CD4-positive, alpha-beta T cell treated with Interleukin-17A for 4 hours (primary cell): ENCODE measurements around the gene EFNA5.
"Not testable (repeated sequence)": the region's sequence is repeated elsewhere in the genome, so short reads cannot be mapped to it uniquely, and the experiment has no call there.

Experiments
- DNase-seq: peaks from one replicate; pipeline ENCODE4 v3.0.0-alpha.2; 2020; ENCODE audit warnings: mixed read lengths

EFNA5 gene

GRCh38 chr5:107514305-107514704 lies 156.4 kb downstream of the EFNA5 start:
- no peak for DNase-seq

GRCh38 chr5:107513337-107514085 lies 157.2 kb downstream of the EFNA5 start:
- no peak for DNase-seq

DNA sequence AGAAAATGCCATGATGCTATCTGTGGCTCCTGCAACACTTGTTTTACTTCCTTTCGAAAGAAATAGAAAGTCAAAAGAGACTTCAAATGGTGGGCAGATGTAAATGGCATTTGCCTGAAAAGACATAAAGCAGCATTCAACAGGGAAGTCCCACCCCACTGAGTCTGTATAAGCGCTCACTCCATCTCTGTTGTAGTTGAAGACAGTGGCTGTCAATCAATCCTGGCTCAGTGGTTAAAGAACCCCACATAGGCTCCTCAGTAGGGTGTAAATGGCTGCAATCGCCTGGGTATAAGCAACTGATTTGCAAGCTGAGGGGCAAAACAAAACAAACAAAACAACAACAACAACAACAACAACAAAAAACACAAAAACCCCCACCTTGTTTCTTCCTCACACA lies 158.7 kb downstream of the EFNA5 start:
- DNase-seq = no peak

DNA sequence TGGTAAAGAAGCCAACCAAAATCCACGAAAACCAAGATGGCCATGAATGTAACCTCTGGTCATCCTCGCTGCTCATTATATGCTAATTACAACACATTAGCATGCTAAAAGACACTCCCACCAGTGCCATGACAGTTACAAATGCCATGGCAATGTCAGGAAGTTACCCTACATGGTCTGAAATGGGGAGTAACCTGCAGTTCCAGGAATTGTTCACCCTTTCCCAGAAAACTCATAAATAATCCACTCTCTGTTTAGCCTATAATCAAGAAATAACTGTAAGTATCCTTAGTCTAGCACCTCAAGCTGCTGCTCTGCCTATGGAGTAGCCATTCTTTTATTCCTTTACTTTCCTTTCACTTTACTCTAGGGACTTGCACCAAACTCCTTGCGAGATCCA lies 160.6 kb downstream of the EFNA5 start:
- DNase-seq = no peak

GRCh38 chr5:107508097-107508496 lies 162.6 kb downstream of the EFNA5 start:
- DNase-seq = no peak

DNA sequence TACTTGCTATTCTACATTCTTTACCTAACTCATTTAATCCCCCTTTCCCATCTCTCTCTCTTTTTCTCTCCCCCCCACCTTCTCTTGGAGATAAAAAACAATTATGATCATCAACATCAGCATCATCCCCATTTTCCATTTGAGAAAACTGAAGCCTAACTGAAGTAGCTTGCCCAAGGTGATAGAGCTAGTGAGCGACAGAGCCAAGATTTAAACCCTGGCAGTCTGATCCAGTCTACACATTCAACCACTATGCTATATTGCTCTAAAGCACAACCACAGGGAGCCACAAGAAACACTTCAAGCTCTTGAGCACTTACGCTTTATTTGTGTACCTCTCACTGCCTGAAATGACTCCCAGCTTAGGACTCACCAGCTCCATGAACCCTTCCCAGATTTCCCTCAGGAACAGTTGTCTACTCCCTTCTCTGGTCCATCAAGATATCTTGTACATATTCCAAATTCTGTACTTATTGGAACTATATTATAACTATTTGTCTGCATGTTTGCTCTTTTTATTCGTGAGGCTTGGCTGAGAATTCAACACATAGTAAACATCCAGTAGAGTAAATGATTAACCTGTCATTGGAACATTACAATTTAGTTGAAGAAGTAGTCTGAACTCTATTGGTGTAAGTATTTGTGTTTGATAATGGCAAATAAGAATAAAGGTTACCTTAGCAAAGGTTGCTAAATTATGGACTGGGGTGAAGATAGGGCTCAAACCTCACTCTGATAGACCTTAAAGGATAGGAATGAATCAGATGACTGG lies 164.8 kb downstream of the EFNA5 start:
- DNase-seq = no peak

- no peak for DNase-seq
Measured at GRCh38 chr5:107504424-107504823, 166.3 kb downstream of the EFNA5 start.

DNA sequence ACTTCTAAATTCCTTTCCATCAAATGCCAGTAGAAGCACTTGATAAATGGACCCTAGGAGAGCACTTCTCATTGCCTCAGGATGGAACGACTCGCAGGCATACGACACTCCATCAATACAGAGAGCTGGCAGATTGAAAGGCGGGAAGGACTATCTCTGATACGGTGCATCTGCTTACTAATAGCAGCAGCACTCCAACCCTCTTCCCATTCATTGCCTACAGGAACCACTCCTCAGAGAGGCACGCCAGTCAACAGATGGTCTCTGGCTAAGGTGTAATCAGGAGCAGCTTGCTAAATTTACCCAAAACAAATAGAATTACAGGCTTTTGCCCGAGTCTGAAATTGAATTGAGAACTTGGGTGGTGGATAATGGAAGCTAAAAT lies 168.1 kb downstream of the EFNA5 start:
- no peak for DNase-seq

GRCh38 chr5:107501965-107502675 lies 168.6 kb downstream of the EFNA5 start:
- DNase-seq = no peak

GRCh38 chr5:107500840-107501239 lies 169.9 kb downstream of the EFNA5 start:
- no peak for DNase-seq

DNA sequence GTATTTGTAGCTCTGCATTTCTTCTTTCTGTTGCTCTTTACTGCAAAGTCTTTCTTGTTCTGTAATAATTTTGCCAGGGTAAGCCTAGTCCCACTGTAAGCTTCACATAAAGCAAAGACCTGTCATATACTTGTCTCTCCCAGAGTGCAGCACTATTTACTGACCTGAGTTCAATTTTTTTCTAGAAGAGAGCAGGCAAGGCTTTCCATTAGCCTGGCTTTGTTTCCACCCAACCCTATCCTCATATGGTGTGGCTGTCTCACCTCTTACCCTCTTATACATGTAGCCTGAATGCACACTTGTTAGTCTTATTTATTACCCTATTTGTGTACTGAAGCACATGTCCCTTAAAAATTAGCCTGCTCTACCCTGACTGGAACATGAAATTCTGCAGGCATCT lies 170.4 kb downstream of the EFNA5 start:
- no peak for DNase-seq

- no peak for DNase-seq
Measured at GRCh38 chr5:107499776-107500175, 171.0 kb downstream of the EFNA5 start.

DNA sequence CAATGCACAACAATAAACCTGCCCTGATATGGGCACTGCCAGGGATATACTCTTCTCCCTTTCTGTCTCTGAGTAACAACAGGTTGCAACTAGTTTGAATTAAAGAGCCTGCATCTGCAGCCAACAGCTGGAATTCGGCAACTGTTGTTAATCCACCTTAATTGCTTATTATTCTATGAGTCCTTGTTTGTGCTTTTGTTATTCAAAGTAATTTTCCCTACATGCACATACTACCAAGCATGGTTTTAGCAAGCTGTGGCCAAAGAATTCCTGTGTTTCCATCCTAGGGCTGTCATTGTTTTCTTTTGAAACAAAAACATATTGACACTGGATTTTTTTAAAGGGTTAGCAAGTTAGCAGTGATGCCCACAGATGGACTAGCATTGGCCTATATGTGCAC lies 171.5 kb downstream of the EFNA5 start:
- no peak for DNase-seq

DNA sequence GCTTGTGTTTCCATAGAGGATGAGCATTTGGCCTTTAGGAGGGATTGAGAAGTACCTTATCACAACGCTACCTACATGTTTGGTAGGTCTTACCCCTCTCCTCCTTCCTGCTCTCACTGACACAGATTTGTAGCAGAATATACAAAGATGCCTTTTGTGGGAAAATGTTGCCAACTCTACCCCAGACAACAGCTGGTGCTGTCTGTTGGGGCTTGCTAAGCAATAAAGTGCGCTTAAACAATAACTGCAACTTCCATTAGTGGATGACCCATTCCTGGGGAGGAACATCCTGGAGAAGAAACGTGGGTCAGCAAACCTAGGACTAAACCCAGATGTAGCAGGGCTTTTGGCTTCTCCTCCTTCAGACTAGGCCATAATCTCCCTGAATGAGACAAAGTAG lies 174.3 kb downstream of the EFNA5 start:
- no peak for DNase-seq

DNA sequence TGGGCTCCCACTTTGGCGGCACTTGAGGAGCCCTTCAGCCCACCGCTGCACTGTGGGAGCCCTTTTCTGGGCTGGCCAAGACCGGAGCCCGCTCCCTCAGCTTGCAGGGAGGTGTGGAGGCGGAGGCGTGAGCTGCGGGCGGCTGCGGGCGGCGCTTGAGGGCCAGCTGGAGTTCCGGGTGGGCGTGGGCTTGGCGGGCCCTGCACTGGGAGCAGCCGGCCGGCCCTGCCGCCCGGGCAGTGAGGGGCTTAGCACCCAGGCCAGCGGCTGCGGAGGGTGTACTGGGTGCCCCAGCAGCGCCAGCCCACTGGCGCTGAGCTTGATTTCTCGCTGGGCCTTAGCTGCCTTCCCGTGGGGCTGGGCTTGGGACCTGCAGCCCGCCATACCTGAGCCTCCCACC lies 176.6 kb downstream of the EFNA5 start:
- not testable (repeated sequence) for DNase-seq

- no peak for DNase-seq
Measured at GRCh38 chr5:107487056-107487542, 183.6 kb downstream of the EFNA5 start.

- DNase-seq = no peak
Measured at GRCh38 chr5:107486489-107486888, 184.2 kb downstream of the EFNA5 start.

DNA sequence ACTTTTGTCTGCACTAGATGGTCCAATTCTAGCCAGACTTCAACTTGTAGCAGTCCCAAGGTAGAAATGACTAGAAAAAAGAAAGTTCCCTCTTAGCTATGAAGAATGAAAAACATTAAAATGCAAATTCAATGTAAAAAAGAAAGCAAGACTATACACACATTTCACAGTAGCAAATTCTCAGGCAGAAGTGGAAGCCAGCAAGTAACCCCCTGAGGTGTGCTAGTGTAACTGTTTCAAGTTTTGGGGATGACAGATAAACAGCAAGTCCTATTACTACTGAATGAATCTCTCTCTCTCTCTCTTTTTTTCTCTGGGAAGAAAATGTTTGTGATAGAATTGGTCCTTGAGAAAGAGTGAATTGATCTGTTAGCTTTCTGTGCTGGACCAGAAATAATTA lies 185.6 kb downstream of the EFNA5 start:
- DNase-seq = no peak

DNA sequence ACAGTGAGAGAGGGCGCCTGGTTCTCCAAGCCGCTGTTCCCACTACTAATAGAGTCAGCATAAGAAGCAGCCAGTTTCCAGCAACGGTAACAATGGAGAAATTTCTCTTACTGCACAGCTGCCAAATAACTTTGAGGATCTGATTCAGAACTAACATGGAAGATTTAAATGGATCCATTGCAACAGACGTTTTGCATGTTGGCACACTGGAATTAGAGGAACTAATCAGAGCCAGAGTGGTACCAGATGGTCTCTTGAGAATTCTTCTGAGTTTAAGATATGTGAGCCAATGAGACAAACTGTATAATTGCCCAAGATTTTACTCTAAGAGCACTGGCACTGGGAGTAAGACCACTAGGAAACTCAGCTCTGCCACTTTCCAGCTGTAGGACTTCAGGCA lies 186.5 kb downstream of the EFNA5 start:
- no peak for DNase-seq

DNA sequence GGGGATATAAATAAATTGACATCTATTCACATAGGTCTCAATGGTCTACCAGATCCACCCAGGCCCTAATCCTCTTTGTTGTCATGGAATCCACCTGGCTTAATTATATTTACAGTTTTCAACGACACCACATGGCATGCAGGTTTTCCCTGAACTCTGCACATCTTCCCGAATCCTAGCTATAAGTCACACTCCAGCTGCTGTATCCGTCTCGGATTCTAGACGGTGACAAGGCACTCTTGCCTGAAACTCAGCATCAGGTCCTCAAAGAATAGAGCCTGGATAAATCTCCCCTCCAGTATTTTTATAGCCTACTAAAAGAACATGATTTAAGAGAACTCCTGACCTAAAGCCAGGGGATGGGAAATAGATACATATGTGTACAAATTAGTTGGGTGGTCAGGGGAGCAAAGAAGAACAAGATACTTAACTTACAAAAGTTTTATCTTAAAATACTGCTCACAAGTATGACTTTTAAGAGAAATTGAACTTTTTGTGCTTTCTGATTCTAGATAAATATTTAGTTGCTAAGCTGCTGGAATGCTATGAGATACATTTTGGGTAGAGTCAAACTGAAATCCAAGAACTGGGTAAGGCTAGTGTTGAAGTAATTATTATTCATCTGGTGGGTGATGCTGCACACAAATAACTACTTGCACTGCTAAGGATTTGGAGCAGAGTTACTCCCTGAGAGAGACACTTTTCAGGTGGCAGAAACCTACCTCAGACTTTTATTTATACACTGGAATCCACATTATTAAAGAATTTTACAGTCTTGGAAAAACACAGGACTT lies 187.3 kb downstream of the EFNA5 start:
- DNase-seq = no peak

- DNase-seq = no peak
Measured at GRCh38 chr5:107478068-107478641, 192.6 kb downstream of the EFNA5 start.

- DNase-seq = no peak
Measured at GRCh38 chr5:107477492-107477891, 193.2 kb downstream of the EFNA5 start.
